Fibroblast of skin of back (primary cell): ENCODE results near the gene GRM1.

ENCODE experiments used
- DNase-seq: peaks from one replicate; pipeline ENCODE4 v3.0.0-alpha.2; 2013

The GRM1 gene

GRCh38 chr6:146336191-146336590, 307.3 kb downstream of the GRM1 start:
- no peak for DNase-seq

DNA sequence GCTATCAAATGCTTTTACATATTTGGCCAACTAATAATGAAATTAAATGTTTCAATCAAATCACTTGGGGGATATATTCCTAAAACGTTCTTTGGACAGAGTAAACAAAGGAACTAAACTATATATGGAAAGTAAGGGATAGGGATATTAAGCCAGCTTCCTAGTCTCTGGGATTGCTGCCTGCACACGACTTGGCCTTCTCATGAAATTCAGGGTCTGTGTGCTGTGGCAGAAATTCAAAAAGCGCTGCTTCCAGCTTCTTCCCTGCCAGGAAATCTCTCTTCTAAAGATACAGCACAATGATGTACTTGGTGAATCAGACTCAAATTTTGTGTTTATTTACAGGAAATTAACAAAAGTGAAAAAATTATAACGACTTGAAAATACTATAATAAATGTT, 308.5 kb downstream of the GRM1 start:
- no peak for DNase-seq

DNA sequence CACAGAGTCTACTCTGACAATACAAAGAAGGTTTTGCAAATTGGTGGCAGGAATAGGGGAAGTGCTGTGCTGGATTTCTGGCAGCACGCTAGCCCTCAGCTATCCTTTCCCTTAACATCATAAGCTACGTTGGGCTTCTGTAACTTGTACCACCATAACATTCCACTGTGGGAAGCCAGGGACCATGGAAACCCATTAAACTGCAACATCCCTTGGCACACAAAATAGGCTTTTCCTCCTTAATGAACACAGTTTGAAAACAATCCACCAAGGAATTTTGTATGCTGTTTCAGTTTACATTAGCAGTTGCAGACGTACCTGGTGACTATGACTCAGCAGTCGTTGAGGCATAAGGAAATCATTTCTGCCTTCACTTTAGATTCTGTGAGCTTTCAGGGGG, 310.9 kb downstream of the GRM1 start:
- no peak for DNase-seq

DNA sequence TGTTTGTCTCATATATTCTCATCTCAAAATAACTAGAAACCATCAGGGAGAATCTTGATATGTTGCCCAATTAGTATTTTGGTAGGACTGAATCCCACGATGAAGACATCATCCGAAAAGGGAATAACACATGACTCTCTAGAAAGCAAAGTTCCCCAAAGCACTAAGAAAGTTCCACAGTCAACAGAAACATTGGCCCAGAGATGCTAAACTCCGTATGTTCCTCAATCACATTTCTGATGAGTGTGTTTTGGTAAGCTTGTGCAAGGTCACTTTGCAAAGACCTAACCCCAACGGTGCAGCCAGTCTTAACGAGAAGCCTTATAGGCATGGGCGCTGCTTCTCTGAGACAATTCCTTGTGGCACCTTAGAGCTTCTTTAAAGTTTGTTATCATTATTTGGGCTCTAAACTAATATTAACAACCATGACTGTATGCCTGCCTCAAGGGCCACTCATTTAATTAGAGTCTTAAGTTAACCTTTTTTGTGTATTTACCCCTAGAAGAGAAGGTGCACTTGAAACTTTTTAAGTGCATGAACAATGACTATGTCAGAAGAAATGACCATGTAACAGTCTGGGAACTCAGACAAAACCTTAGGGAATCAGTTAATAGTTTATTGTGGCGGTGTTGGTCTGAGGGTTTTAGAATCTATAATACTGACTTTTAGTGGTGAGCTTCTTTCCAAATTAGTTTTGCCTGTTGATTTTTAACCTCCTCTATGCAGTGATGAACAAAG, 312.8 kb downstream of the GRM1 start:
- no peak for DNase-seq

DNA sequence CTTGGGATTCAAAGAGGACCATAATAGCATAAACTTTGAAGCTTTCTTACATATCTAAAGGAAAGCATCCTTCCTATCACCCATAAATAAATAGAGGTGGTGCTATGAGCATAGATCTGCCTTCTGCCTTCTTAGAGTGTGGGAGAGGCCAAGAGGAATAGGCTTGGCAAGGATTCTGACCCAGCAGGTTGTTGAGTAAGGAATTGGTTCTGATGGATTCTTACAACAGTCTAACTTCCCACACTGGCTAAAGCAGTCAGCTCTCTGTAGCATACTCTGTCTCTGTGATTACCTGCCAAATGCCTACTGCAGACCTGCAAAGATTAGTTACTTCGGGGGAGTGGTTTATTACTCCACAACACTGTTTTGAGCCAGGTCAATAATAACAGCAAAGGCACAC, 316.7 kb downstream of the GRM1 start:
- DNase-seq: no peak

DNA sequence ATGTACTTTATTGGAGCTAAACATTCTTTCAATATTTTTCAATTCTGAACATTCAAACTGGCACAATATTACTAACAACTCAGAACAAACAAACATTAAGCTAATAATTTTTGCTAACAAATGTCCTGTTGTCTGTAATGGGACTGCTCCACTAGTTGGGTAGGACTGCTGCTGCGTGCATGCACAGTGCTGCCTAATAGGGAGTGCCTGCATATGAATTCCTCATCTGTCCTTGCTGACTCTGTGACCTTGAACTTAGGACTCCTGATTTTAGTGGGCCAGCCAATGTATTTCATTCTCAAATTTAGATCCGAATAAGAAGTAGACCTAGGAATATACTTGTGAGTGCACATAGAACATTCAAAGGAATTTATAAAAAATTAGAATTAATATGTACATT, 318.2 kb downstream of the GRM1 start:
- DNase-seq: no peak

DNA sequence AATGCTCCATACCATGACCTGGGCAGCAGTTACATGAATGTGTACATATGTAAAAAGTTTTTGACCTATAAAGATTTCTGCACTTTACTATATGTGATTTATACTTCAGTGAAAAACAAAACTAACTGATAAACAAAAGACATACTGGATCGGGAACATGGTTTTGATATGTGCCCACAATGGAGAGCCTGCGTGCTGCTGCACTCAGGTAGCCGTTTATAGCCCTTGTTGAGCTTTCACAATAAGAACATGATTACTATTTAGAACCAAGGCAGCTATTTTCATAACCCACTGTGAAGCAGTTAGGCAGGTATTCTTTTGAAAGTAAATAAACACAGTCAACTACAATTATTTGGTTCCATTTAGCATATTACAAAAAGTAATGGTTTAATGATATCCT, 318.8 kb downstream of the GRM1 start:
- DNase-seq: no peak

DNA sequence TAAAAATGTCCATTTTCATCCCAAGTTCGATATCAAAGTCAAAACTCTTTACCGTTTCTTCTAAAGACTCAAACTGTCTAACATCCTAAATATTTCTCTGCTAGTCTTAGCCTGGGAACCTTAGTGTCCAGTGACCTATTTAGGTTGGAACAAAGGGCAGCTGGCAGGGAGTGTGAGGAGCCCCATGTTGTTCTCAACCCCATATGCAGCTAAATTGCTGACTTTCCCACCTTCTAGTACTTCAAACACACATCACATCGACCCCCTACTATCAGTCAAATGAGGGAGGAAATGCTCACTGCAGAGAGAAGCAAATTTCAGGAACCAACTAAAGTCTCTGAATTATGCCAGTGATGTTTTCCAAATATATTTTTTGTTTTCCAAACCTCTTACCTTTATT, 322.2 kb downstream of the GRM1 start:
- no peak for DNase-seq

- DNase-seq: no peak
Observed at GRCh38 chr6:146352163-146352562, 323.3 kb downstream of the GRM1 start.

- no peak for DNase-seq
Observed at GRCh38 chr6:146354451-146354850, 325.6 kb downstream of the GRM1 start.

DNA sequence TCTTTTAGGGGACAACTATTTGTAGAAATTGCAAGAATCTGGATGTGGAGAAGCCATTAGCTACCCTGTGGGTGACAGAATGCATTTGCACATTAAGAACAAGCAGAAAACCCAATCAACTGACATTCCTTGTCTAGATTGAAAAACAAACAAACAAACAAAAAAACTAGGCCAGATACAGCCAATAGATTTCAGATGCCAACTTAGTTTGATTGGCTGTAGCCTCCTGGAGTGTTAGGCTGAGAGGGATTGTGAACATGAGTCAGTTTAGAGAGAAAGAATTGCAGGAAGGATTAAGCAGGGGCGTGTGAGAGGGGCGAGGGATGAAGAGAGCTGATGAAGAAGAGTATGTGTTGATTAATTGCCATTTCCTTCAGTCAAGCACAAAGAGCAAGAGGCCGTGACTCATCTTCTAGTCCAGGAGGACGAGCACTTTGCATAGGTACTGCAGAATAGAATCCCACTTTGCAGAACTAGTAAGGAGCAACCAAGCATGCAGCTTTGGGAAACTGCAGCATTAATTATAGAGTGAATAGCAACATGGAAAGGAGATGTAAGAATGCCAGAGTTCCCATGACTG, 326.7 kb downstream of the GRM1 start:
- DNase-seq: no peak

DNA sequence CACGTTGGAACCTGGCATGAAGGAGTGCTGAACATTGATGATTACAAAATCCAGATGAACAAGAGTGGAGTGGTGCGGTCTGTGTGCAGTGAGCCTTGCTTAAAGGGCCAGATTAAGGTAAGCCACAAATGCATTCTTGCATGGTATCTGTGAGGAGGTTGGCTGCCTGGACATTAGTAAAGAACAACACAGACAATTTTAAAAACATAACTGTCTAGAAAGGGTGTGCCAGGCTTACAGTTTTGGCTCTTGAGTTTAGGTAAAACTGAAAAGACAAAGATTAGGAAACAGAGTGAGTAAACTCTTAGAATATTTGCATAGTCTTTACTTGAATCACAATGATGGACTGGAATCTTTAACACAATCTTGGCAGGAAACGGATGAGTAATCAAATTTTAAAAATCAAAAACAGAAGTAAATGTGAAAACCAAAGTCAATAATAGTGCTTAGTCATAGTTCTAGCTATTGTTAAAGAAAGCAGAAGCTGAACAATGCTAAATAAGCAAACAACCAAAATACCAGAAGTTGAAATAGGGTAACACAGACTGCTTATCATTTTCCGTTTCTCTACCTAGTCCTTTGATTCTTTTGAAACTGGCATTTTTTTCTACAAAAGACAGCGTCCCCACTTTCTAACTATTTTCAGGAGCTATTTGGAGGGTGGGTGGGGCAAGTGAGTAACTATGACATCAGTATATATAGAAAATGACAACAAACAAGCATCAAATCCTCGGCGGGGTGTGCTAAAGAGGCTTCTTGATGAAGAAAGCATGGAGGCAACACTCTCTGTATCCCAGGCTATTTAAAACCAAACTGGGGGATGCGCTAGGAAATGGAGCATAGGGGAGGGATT, 328.9 kb downstream of the GRM1 start:
- DNase-seq: peak; percentile 89

GRCh38 chr6:146358431-146359046, 329.7 kb downstream of the GRM1 start:
- peak; percentile 88 for DNase-seq

DNA sequence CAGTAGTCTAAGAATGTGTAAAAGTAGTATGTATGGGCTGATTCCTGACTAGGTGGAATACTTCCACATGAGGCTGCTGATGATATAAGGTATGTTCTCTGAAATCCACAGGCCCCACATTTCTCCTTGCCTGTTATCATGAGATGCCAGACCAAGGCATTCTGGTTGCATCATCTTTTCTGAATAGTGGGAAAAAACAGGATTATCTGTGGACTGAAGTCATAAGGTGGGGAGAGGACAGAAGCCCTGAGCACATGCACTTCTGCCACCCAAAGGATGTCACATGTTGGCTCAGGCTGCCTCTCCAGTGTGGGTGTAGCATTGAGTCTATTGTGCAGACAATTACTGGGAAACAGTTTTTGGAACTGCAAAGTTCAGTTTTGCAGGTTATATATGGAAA, 330.3 kb downstream of the GRM1 start:
- DNase-seq: no peak

- peak; percentile 69 for DNase-seq
Observed at GRCh38 chr6:146361128-146361924, 332.5 kb downstream of the GRM1 start.

- no peak for DNase-seq
Observed at GRCh38 chr6:146363838-146364607, 335.2 kb downstream of the GRM1 start.

DNA sequence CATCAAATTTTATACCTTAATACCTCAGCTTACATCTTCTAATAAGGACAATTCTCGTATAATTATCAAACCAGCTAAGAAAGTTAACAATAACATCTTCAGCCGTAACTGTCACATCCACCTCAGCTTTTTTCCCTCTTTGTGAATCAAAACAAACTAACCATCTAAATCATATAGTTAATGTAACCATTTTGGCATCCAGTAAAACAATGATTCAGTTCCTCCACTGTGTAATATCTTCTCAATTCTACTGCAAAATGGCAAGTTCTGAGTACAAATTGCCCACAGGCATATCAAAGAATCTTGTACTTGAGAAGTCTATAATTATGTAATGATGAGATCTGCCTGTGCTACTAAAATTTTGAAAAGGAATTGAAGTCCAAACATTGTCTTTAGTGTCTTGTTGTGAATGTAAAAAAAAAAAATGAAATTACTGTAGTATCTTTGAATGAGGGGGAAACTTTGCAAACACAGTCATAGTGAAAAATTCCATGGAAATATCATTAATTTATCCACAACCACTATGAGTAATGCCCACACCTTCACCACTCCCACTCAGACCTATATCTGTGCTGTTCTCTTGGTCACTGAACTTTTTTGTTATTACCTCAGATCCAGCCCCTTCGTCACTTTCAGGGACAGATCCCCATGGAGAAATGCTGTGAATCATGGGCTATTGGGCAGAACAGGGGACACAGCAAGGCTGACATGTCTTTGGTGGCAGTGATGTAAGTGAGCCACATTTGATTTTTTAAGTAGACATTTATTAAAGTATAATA, 336.1 kb downstream of the GRM1 start:
- peak; percentile 55 for DNase-seq

DNA sequence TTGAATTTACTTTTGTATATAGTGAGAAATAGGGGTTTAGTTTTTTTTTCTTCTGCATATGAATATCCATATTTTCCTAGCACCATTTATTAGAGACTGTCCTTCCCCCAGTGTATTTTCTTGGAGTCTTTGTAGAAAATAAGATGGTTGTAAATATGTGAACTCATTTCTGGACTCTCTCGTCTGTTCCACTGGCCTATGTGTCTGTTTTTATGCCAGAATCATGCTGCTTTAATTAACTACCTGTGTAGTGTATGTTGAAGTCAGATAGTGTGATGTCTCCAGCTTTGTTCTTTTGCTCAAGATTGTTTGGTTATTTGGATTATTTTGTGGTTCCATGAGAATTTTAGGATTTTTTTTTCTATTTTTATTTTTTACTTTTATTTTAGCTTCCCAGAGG, 338.2 kb downstream of the GRM1 start:
- no peak for DNase-seq

DNA sequence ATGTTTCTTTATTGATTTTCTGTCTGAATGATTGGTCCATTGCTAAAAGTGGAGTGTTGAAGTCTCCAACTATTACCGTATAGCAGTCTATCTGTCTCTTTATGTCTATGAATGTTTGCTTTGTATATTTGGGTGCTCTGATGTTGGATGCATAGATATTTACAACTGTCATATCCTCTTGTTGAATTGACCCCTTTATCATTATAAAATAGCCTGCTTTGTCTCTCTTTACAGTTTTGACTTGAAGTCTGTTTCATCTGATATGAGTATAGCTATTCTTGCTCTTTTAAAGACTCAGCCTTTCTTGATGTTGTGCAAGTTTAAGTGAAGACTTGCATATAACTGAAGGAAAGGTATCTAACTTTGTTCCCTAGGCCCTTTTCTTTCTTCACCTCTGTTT, 341.0 kb downstream of the GRM1 start:
- no peak for DNase-seq

GRCh38 chr6:146381486-146381885, 352.6 kb downstream of the GRM1 start:
- no peak for DNase-seq
